ENCODE data around the gene DNAJC30. TPM values are rescaled to one million over a fixed set of nuclear protein-coding genes. Genes with fewer than 3 reads are reported as not detected.

The DNAJC30 gene
- total RNA-seq, 1 experiment from 2014 or later, result 5.6 TPM

DNA sequence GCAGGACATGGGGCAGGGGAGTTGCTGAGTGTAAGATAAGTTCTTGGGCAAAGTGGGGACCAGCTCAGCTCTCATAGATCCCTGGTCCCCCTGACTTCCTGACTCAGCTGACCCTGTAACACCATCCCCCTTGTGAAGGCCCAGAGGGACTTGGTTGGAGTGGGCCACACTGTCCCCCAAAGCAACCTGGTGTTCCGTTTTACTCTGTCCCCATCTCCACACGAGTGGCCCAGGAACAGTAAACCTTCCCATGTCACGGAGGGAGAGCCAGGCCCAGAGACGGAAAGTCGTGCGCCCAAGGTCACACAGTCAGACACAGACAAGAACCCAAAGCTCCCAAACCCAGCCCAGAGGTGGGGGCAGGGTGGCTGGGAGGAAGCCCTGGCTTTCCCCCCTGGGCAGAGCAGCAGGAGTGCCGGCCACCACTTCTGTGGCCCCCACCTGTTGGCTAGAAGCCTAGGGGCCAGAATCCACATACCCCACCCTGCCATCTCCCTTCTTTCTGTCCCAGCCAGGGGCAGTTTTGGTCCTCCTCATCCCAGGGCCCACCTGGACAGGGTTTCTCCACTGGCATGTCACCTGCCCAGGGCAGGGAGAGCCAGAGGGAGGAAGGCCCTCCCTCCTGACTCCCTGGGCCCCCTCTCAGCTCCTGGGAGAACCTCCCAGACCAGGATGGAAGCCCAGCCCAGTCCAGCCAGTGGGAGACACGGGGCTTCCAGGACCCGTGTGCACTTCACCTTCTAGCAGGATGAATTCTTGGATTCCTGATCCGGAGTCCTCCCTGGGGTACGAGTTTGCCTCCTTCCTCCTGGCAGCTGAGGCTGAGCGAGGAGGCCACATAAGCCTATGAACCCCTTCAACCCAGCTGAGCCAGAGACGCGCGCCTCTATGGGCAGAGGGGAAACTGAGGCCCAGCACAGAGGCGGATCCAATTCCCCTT is 36.2 kb downstream of the DNAJC30 start:
- no peak for DNase-seq
- H3K36me3 ChIP-seq, result no peaks in the 10 kb centered on the region
- no peak overlapping the region for H3K4me3 ChIP-seq
- H3K27me3 ChIP-seq, result no peaks in the 10 kb centered on the region; the same call in 1 of the 2 replicates
- H3K9me3 ChIP-seq, result no peaks in the 10 kb centered on the region

GRCh38 chr7:73645643-73646174 is 37.5 kb downstream of the DNAJC30 start:
- Histone ChIP-seq H3K9me3 (no peaks in the 10 kb centered on the region), H3K27me3 (no peaks in the 10 kb centered on the region; the same call in 1 of the 2 replicates), H3K36me3 (no peaks in the 10 kb centered on the region), H3K4me3 (no peak overlapping the region)
- no peak for DNase-seq

- H3K27me3 ChIP-seq, result no peaks in the 10 kb centered on the region; the same call in 1 of the 2 replicates
- H3K36me3 ChIP-seq, result no peaks in the 10 kb centered on the region
- no peak for DNase-seq
- H3K4me3 ChIP-seq, result no peak overlapping the region
- no peaks in the 10 kb centered on the region for H3K9me3 ChIP-seq
These were observed 38.5 kb downstream of the DNAJC30 start for GRCh38 chr7:73644688-73645286.

- no peaks in the 10 kb centered on the region for H3K9me3 ChIP-seq
- DNase-seq, result no peak
- no peak overlapping the region for H3K4me3 ChIP-seq
- no peaks in the 10 kb centered on the region for H3K27me3 ChIP-seq
- no peaks in the 10 kb centered on the region for H3K36me3 ChIP-seq
These were observed 40.4 kb downstream of the DNAJC30 start for GRCh38 chr7:73642834-73643233.

DNA sequence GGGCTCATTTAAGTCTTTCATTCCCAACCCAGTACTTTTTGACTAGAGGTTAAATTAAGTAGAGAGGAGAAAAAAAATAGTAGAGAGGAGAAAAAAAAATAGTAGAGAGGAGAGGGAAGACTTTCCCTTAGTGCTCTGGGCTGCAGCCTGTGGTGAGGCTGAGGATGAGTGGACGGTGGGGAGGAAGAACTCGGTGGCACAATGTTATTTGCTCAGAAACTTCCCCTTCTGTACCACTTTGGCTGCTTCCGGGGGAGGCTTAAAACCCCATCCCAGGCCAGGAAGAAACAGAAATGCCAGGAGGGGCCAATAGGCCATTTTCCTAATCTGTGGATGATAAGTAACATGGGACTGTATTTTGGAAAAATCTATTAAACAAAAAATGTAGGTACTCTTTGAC is 44.3 kb downstream of the DNAJC30 start:
- Histone ChIP-seq H3K36me3 (no peaks in the 10 kb centered on the region), H3K27me3 (no peaks in the 10 kb centered on the region), H3K4me3 (no peak overlapping the region), H3K9me3 (no peaks in the 10 kb centered on the region)
- no peak for DNase-seq

GRCh38 chr7:73635428-73636200 is 47.6 kb downstream of the DNAJC30 start:
- no peaks in the 10 kb centered on the region for H3K27me3 ChIP-seq
- no peaks in the 10 kb centered on the region for H3K36me3 ChIP-seq
- DNase-seq, result no peak
- H3K9me3 ChIP-seq, result no peaks in the 10 kb centered on the region
- H3K4me3 ChIP-seq, result no peak overlapping the region

GRCh38 chr7:73633844-73634243 is 49.4 kb downstream of the DNAJC30 start:
- no peak for DNase-seq
- H3K9me3 ChIP-seq, result no peaks in the 10 kb centered on the region
- no peaks in the 10 kb centered on the region for H3K36me3 ChIP-seq
- H3K4me3 ChIP-seq, result no peak overlapping the region
- no peaks in the 10 kb centered on the region for H3K27me3 ChIP-seq

DNA sequence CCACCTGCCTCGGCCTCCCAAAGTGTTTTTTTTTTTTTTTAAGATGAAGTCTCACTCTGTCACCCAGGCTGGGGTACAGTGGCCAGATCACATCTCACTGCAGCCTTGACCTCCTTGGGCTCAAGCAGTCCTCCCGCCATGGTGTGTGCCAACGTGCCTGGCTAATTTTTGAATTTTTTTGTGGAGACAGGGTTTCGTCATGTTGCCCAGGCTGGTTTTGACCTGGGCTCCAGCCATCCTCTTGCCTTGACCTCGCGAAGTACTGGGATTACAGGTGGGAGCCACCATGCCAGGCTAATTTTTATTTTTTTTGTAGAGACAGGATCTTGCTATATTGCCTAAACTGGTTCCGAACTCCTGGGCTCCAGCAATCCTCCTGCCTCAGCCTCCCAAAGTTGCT is 49.9 kb downstream of the DNAJC30 start:
- no peaks in the 10 kb centered on the region for H3K9me3 ChIP-seq
- no peak overlapping the region for H3K4me3 ChIP-seq
- no peaks in the 10 kb centered on the region for H3K27me3 ChIP-seq
- no peak for DNase-seq
- H3K36me3 ChIP-seq, result no peaks in the 10 kb centered on the region

DNA sequence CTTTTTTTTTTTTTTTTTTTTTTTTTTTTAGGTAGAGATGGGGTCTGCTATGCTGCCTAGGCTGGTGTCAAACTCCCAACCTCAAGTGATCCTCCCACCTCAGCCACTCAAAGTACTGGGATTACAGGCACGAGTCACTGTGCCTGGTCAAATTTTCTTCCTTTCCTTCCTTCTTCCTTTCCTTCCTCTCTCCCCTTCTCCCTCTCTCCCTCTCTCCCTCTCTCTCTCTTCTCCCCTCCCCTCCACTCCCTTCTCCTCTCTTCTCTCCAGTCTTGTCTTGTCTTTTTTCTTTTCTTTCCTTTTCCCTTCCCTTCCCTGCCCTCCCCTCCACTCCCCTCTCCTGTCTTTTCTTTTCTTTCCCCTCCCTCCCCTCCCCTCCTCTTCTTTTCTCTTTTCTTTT is 51.7 kb downstream of the DNAJC30 start:
- H3K9me3 ChIP-seq, result no peaks in the 10 kb centered on the region
- no peaks in the 10 kb centered on the region for H3K36me3 ChIP-seq
- no peak for DNase-seq
- no peak overlapping the region for H3K4me3 ChIP-seq
- H3K27me3 ChIP-seq, result no peaks in the 10 kb centered on the region

Other genes with a start within 250 kb of the DNAJC30 start
- 0.32 and 0.79 TPM in 2 replicates for gene FZD9, start 249.7 kb downstream of the DNAJC30 start, total RNA-seq (2014; rRNA removed; shearing (Covaris generic); ENCODE audit: low replicate concordance)
- 44.6 and 67.4 TPM in 2 replicates for gene BAZ1B, start 161.2 kb downstream of the DNAJC30 start, total RNA-seq (2014; rRNA removed; shearing (Covaris generic); ENCODE audit: low replicate concordance)
- gene BCL7B, start 125.8 kb downstream of the DNAJC30 start, total RNA-seq (2014; rRNA removed; shearing (Covaris generic); ENCODE audit: low replicate concordance), result 31.6 and 33.3 TPM in 2 replicates
- gene TBL2, start 104.9 kb downstream of the DNAJC30 start, total RNA-seq (2014; rRNA removed; shearing (Covaris generic); ENCODE audit: low replicate concordance), result 68.6 and 79.0 TPM in 2 replicates
- not detected in 2 replicates for gene MLXIPL, start 58.9 kb downstream of the DNAJC30 start, total RNA-seq (2014; rRNA removed; shearing (Covaris generic); ENCODE audit: low replicate concordance)
- gene VPS37D, start 15.6 kb downstream of the DNAJC30 start, total RNA-seq (2014; rRNA removed; shearing (Covaris generic); ENCODE audit: low replicate concordance), result 1.4 and 2.6 TPM in 2 replicates
- 88.8 and 104 TPM in 2 replicates for gene BUD23, start 144 bp upstream of the DNAJC30 start, total RNA-seq (2014; rRNA removed; shearing (Covaris generic); ENCODE audit: low replicate concordance)
- gene STX1A, start 36.2 kb upstream of the DNAJC30 start, total RNA-seq (2014; rRNA removed; shearing (Covaris generic); ENCODE audit: low replicate concordance), result 3.8 and 7.8 TPM in 2 replicates
- 5.0 and 16.7 TPM in 2 replicates for gene ABHD11, start 55.3 kb upstream of the DNAJC30 start, total RNA-seq (2014; rRNA removed; shearing (Covaris generic); ENCODE audit: low replicate concordance)
- not detected in 2 replicates for gene CLDN3, start 86.8 kb upstream of the DNAJC30 start, total RNA-seq (2014; rRNA removed; shearing (Covaris generic); ENCODE audit: low replicate concordance)
- not detected in 2 replicates for gene CLDN4, start 147.5 kb upstream of the DNAJC30 start, total RNA-seq (2014; rRNA removed; shearing (Covaris generic); ENCODE audit: low replicate concordance)
- not detected in 2 replicates for gene METTL27, start 159.1 kb upstream of the DNAJC30 start, total RNA-seq (2014; rRNA removed; shearing (Covaris generic); ENCODE audit: low replicate concordance)
- not detected in 2 replicates for gene TMEM270, start 177.7 kb upstream of the DNAJC30 start, total RNA-seq (2014; rRNA removed; shearing (Covaris generic); ENCODE audit: low replicate concordance)